AML-193 (cell line): ENCODE results near the gene RANBP17.
"Not testable (repeated sequence)": the region's sequence is repeated elsewhere in the genome, so short reads cannot be mapped to it uniquely, and the experiment has no call there.

Experiments used
- DNase-seq, 2 experiments: peaks; one replicate each; lab custom pipeline; 2025; lab: John Stamatoyannopoulos, UW

Gene RANBP17

GRCh38 chr5:170867825-170868224, 6.0 kb downstream of the RANBP17 start:
- no peak for DNase-seq

GRCh38 chr5:170870390-170870789, 8.6 kb downstream of the RANBP17 start:
- not testable (repeated sequence) for DNase-seq

- no peak for DNase-seq
Observed at GRCh38 chr5:170874017-170874416, 12.2 kb downstream of the RANBP17 start.

- no peak for DNase-seq
Observed at GRCh38 chr5:170875811-170876210, 14.0 kb downstream of the RANBP17 start.

GRCh38 chr5:170880084-170880483, 18.3 kb downstream of the RANBP17 start:
- DNase-seq, result no peak

GRCh38 chr5:170882345-170882744, 20.5 kb downstream of the RANBP17 start:
- no peak for DNase-seq

GRCh38 chr5:170885256-170885655, 23.4 kb downstream of the RANBP17 start:
- DNase-seq, result no peak

- no peak for DNase-seq
Observed at GRCh38 chr5:170885809-170886208, 24.0 kb downstream of the RANBP17 start.

- DNase-seq, result no peak
Observed at GRCh38 chr5:170886210-170886894, 24.5 kb downstream of the RANBP17 start.

- no peak for DNase-seq
Observed at GRCh38 chr5:170892196-170892595, 30.4 kb downstream of the RANBP17 start.

- no peak for DNase-seq
Observed at GRCh38 chr5:170894665-170895064, 32.8 kb downstream of the RANBP17 start.

GRCh38 chr5:170896779-170897178, 35.0 kb downstream of the RANBP17 start:
- no peak for DNase-seq

GRCh38 chr5:170903075-170903474, 41.3 kb downstream of the RANBP17 start:
- no peak for DNase-seq

- no peak for DNase-seq
Observed at GRCh38 chr5:170907758-170908157, 45.9 kb downstream of the RANBP17 start.

GRCh38 chr5:170913573-170913972, 51.8 kb downstream of the RANBP17 start:
- DNase-seq, result no peak

- DNase-seq, result no peak
Observed at GRCh38 chr5:170917113-170917512, 55.3 kb downstream of the RANBP17 start.

- no peak for DNase-seq
Observed at GRCh38 chr5:170920196-170920595, 58.4 kb downstream of the RANBP17 start.

GRCh38 chr5:170922331-170922730, 60.5 kb downstream of the RANBP17 start:
- DNase-seq, result not testable (repeated sequence)

- DNase-seq, result no peak
Observed at GRCh38 chr5:170923910-170924620, 62.2 kb downstream of the RANBP17 start.

- not testable (repeated sequence) for DNase-seq
Observed at GRCh38 chr5:170935534-170936218, 73.9 kb downstream of the RANBP17 start.

- DNase-seq, result no peak
Observed at GRCh38 chr5:170937072-170937471, 75.3 kb downstream of the RANBP17 start.

- no peak for DNase-seq
Observed at GRCh38 chr5:170937914-170938313, 76.1 kb downstream of the RANBP17 start.

- DNase-seq, result no peak
Observed at GRCh38 chr5:170939178-170939577, 77.4 kb downstream of the RANBP17 start.
